Measurements from ENCODE around the gene RSPO4. TPM values are rescaled to one million over a fixed set of nuclear protein-coding genes. Genes with fewer than 3 reads are reported as not detected.
A peak's percentile ranks its signal among the peaks of the same experiment; 100 is the strongest.

RSPO4 gene
- total RNA-seq, 6 donors from 2014 or later, result 0.49 to 11.2 (median 4.4) TPM

- no peak for DNase-seq
- peak overlapping the region in 1 of 4 donors; percentile 36 for H3K4me3 ChIP-seq
Observed at GRCh38 chr20:1001116-1001515, 995 bp downstream of the RSPO4 start.

DNA sequence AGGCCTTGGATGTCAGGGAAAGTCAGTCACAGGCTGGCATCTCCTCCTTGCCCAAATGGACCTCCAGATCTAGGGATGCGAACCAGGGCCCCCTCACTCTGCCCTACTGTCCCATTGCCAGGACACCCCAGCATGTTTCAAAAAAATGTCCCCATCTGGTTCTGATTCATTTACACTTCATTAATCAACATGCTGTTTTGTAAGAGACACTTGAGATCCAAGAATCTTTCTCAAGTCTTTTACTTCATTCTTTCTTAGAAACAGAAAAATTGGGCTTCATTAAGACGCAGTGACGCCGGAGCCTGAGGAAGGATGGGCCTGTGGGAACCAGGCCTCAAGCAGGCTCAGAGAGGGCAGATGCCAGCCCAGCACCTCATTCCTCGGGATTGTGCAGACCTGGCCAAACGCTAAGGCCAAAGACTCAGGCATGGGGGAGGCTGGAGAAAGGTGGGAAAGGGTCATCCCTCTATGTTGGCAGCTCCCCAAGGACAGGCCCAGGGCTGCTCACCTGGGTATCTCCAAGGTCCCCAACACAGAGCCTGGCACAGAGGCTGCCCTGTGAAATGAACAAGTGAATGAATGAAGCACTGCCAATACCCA, 3.8 kb downstream of the RSPO4 start:
- H3K9me3 ChIP-seq, result no peaks in the 10 kb centered on the region
- ATAC-seq (ENCODE audit: low FRiP score in 2 of 2) (no peak), DNase-seq (no peak)
- peaks cover 0 to 10% (median 1%) of the 10 kb centered on the region in 4 donors for H3K4me1 ChIP-seq
- TF ChIP-seq CTCF (IDR thresholded peaks at IDR 0.05) (no peak), POLR2A (IDR thresholded peaks at IDR 0.05) (no peak), EP300 (IDR thresholded peaks at IDR 0.05) (no peak), POLR2AphosphoS5 (IDR thresholded peaks at IDR 0.05) (no peak)
- WGBS, 2 donors, result 53 to 69% methylated on average over 6 of the region's 6 CpGs
- no peaks in the 10 kb centered on the region for H3K36me3 ChIP-seq
- peaks cover 0 to 11% (median 5%) of the 10 kb centered on the region in 4 donors for H3K27me3 ChIP-seq
- H3K27ac ChIP-seq, result peak overlapping the region in 1 of 4 donors; percentile 39
- no peak overlapping the region for H3K4me3 ChIP-seq

More at GRCh38 chr20:1001116-1001515, 995 bp downstream of the RSPO4 start:
- Histone ChIP-seq H3K9me3 (no peaks in the 10 kb centered on the region), H3K27me3 (peaks cover 0 to 11% (median 5%) of the 10 kb centered on the region in 4 donors), H3K4me1 (peaks cover 0 to 10% (median 1%) of the 10 kb centered on the region in 4 donors), H3K36me3 (no peaks in the 10 kb centered on the region), H3K27ac (no peak overlapping the region)
- no peak for TF ChIP-seq EP300 (IDR thresholded peaks at IDR 0.05)
- TF ChIP-seq POLR2AphosphoS5 (IDR thresholded peaks at IDR 0.05), result no peak
- no peak for TF ChIP-seq POLR2A (IDR thresholded peaks at IDR 0.05)
- no peak for TF ChIP-seq CTCF (IDR thresholded peaks at IDR 0.05)
- no peak for ATAC-seq (ENCODE audit: low FRiP score in 2 of 2)
- WGBS, 2 donors, result 82 to 91% methylated on average over 4 to 8 of the region's 8 CpGs

GRCh38 chr20:997486-997885, 4.6 kb downstream of the RSPO4 start:
- Histone ChIP-seq H3K4me1 (peaks cover 0 to 8% (median 1%) of the 10 kb centered on the region in 4 donors), H3K4me3 (no peak overlapping the region), H3K27ac (no peak overlapping the region), H3K36me3 (no peaks in the 10 kb centered on the region), H3K9me3 (no peaks in the 10 kb centered on the region), H3K27me3 (peaks cover 0 to 9% (median 4%) of the 10 kb centered on the region in 4 donors)
- ATAC-seq (ENCODE audit: low FRiP score in 2 of 2) (no peak), DNase-seq (no peak)
- TF ChIP-seq POLR2AphosphoS5 (IDR thresholded peaks at IDR 0.05) (no peak), POLR2A (IDR thresholded peaks at IDR 0.05) (no peak), CTCF (IDR thresholded peaks at IDR 0.05) (no peak), EP300 (IDR thresholded peaks at IDR 0.05) (no peak)
- 84 to 93% methylated on average over 6 of the region's 6 CpGs for WGBS, 2 donors

DNA sequence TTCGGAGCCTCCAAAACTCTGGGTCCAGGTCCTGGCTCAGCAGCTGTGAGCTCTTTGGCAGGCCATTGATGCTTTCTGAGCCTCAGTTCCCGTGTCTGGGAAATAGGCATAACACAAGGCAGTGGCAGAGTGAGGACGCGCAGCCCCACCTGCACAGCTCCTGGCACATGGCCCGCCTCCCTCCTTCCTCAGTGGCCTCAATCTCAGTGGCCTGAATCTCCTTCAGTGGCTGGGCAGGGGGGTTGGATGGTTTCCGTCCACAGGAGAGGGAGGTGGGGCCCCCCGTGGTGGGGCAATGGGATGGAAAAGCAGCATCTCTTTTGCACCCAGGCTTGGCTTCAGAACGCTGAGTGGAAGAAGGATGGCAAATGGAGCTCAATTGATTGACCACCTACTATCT, 5.1 kb downstream of the RSPO4 start:
- 80 to 87% methylated on average over 5 to 8 of the region's 8 CpGs for WGBS, 2 donors
- DNase-seq (no peak), ATAC-seq (ENCODE audit: low FRiP score in 2 of 2) (no peak)
- peaks cover 0 to 3% (median 0%) of the 10 kb centered on the region in 4 donors for H3K4me1 ChIP-seq
- peaks cover 0 to 4% (median 2%) of the 10 kb centered on the region in 4 donors for H3K27me3 ChIP-seq
- no peaks in the 10 kb centered on the region for H3K9me3 ChIP-seq
- H3K36me3 ChIP-seq, result no peaks in the 10 kb centered on the region
- H3K27ac ChIP-seq, result no peak overlapping the region
- TF ChIP-seq POLR2A (IDR thresholded peaks at IDR 0.05), result no peak
- TF ChIP-seq EP300 (IDR thresholded peaks at IDR 0.05), result no peak
- TF ChIP-seq CTCF (IDR thresholded peaks at IDR 0.05), result no peak
- TF ChIP-seq POLR2AphosphoS5 (IDR thresholded peaks at IDR 0.05), result no peak
- no peak overlapping the region for H3K4me3 ChIP-seq

- Histone ChIP-seq H3K9me3 (no peaks in the 10 kb centered on the region), H3K36me3 (no peaks in the 10 kb centered on the region), H3K27me3 (peaks cover 0 to 5% (median 0%) of the 10 kb centered on the region in 4 donors), H3K4me1 (peaks cover 0 to 8% (median 0%) of the 10 kb centered on the region in 4 donors), H3K4me3 (no peak overlapping the region), H3K27ac (no peak overlapping the region)
- ATAC-seq (ENCODE audit: low FRiP score in 2 of 2), result no peak
- no peak for DNase-seq
- TF ChIP-seq EP300 (IDR thresholded peaks at IDR 0.05) (no peak), POLR2AphosphoS5 (IDR thresholded peaks at IDR 0.05) (no peak), CTCF (IDR thresholded peaks at IDR 0.05) (no peak), POLR2A (IDR thresholded peaks at IDR 0.05) (no peak)
- 61 to 72% methylated on average over 8 of the region's 8 CpGs for WGBS, 2 donors
Observed at GRCh38 chr20:995170-995569, 6.9 kb downstream of the RSPO4 start.
